IMR-90 (cell line): ENCODE measurements around the gene DAAM2. TPM values are rescaled to one million over a fixed set of nuclear protein-coding genes. Genes with fewer than 3 reads are reported as not detected.

ENCODE experiments used
- ATAC-seq: fragments of 200-7000 bp; cut with Tn5 transposase; 2 replicates; pipeline ENCODE4 v1.9.1; 2020; ENCODE audit warnings: low read depth, mild to moderate bottlenecking, moderate library complexity
- BruUV-seq: library from RNA; stranded (reverse); fragments of 400-500 nt; replicated peaks from 2 replicates; lab custom pipeline; 2021; lab: Mats Ljungman, UMichigan
- CTCF ChIA-PET: fragments of 300-600 bp; formaldehyde crosslinking; extraction: SDS; loops from one replicate; lab custom pipeline; 2021; ENCODE audit warnings: antibody characterized with exemption; lab: Yijun Ruan, JAX
- POLR2A ChIA-PET: fragments of 300-600 bp; sonication (Branson Sonifier 250); formaldehyde crosslinking; loops from one replicate; lab custom pipeline; 2022; ENCODE audit warnings: antibody characterized with exemption; ENCODE audit not compliant: unreplicated experiment; lab: Charles Lee
- DNase-seq: peaks from one replicate; pipeline ENCODE4 v3.0.0; 2013
- H2AFZ ChIP-seq: replicated peaks from 2 replicates; pipeline ENCODE3; 2013; ENCODE audit warnings: low read length, mild to moderate bottlenecking; ENCODE audit not compliant: poor library complexity
- H2AK5ac ChIP-seq: 2 replicates; pipeline ENCODE4 v1.6.1; 2013; ENCODE audit warnings: low read depth, low read length, inconsistent platforms
- H2AK9ac ChIP-seq: replicated peaks from 2 replicates; pipeline ENCODE3; 2013; ENCODE audit warnings: mild to moderate bottlenecking, low read depth, low read length, moderate library complexity; ENCODE audit not compliant: poor library complexity
- H2BK120ac ChIP-seq: 2 replicates; pipeline ENCODE4 v1.6.1; 2013; ENCODE audit warnings: low read depth, low read length, inconsistent platforms
- H2BK15ac ChIP-seq: 3 replicates; pipeline ENCODE4 v1.6.1; 2013; ENCODE audit warnings: low read depth, low read length, inconsistent platforms
- H2BK20ac ChIP-seq: 2 replicates; pipeline ENCODE4 v1.6.1; 2013; ENCODE audit warnings: low read depth, mild to moderate bottlenecking, inconsistent platforms, low read length, moderate library complexity
- H2BK5ac ChIP-seq: 2 replicates; pipeline ENCODE4 v1.6.1; 2013; ENCODE audit warnings: mild to moderate bottlenecking, low read depth, low read length, inconsistent platforms; ENCODE audit not compliant: poor library complexity, severe bottlenecking
- H3K14ac ChIP-seq: replicated peaks from 2 replicates; pipeline ENCODE4 v1.6.1; 2013; ENCODE audit warnings: low read depth, low read length, inconsistent platforms
- H3K18ac ChIP-seq: 2 replicates; pipeline ENCODE4 v1.6.1; 2013; ENCODE audit warnings: low read depth, low read length, control low read depth
- H3K23ac ChIP-seq: 2 replicates; pipeline ENCODE4 v1.6.1; 2013; ENCODE audit warnings: low read depth, low read length, inconsistent platforms
- H3K27ac ChIP-seq: 2 replicates; pipeline ENCODE4 v1.5.1; 2013; ENCODE audit warnings: mild to moderate bottlenecking, control low read depth, low read length; ENCODE audit not compliant: insufficient read depth
- H3K27me3 ChIP-seq: 2 replicates; pipeline ENCODE4 v1.6.1; 2013; ENCODE audit warnings: low read length; ENCODE audit not compliant: control insufficient read depth, insufficient read depth
- H3K36me3 ChIP-seq: 2 replicates; pipeline ENCODE4 v1.6.1; 2013; ENCODE audit warnings: low read length, mixed read lengths; ENCODE audit not compliant: control insufficient read depth, insufficient read depth
- H3K4ac ChIP-seq: 2 replicates; pipeline ENCODE4 v1.6.1; 2013; ENCODE audit warnings: low read depth, low read length, inconsistent platforms
- H3K4me1 ChIP-seq: 2 replicates; pipeline ENCODE4 v1.6.1; 2013; ENCODE audit warnings: low read length, mixed read lengths; ENCODE audit not compliant: control insufficient read depth, insufficient read depth
- H3K4me2 ChIP-seq: 2 replicates; pipeline ENCODE4 v1.6.1; 2013; ENCODE audit warnings: low read depth, mild to moderate bottlenecking, control low read depth, low read length, moderate library complexity
- H3K4me3 ChIP-seq: 2 replicates; pipeline ENCODE4 v1.5.1; 2013; ENCODE audit warnings: low read depth, mild to moderate bottlenecking, control low read depth, low read length, moderate library complexity; ENCODE audit not compliant: insufficient read depth
- H3K56ac ChIP-seq: 2 replicates; pipeline ENCODE4 v1.6.1; 2013; ENCODE audit warnings: low read length, inconsistent platforms; ENCODE audit not compliant: insufficient read depth; ENCODE audit errors: extremely low read depth
- H3K79me1 ChIP-seq, 2 experiments: 2 replicates each; pipeline ENCODE4 v1.6.1; 2013; ENCODE audit warnings: low read length in 2 of 2, inconsistent platforms in 1 of 2, low read depth in 1 of 2
- H3K9ac ChIP-seq: 2 replicates; pipeline ENCODE4 v1.6.1; 2013; ENCODE audit warnings: low read depth, low read length, control low read depth
- H3K9me1 ChIP-seq: 2 replicates; pipeline ENCODE4 v1.6.1; 2013; ENCODE audit warnings: low read length, inconsistent platforms; ENCODE audit not compliant: insufficient read depth
- H3K9me3 ChIP-seq: 2 replicates; pipeline ENCODE4 v1.6.1; 2013; ENCODE audit warnings: low read length; ENCODE audit not compliant: control insufficient read depth, insufficient read depth
- H4K20me1 ChIP-seq: 2 replicates; pipeline ENCODE4 v1.6.1; 2013; ENCODE audit warnings: low read length, inconsistent platforms; ENCODE audit not compliant: insufficient read depth
- H4K5ac ChIP-seq: 2 replicates; pipeline ENCODE4 v1.6.1; 2013; ENCODE audit warnings: mild to moderate bottlenecking, low read depth, low read length, control low read depth
- H4K8ac ChIP-seq, 2 experiments: 2 replicates each; pipeline ENCODE4 v1.6.1; 2013; ENCODE audit warnings: low read depth in 2 of 2, low read length in 2 of 2, control low read depth in 1 of 2, inconsistent platforms in 1 of 2
- H4K91ac ChIP-seq: 2 replicates; pipeline ENCODE4 v1.6.1; 2013; ENCODE audit warnings: low read depth, low read length, inconsistent platforms; ENCODE audit not compliant: insufficient read depth
- RAD21 ChIP-seq: IDR thresholded peaks from 2 replicates; pipeline ENCODE4 v1.6.1; 2012; ENCODE audit warnings: low read length, improper control_type of control experiment
- RCOR1 ChIP-seq: IDR thresholded peaks from 2 replicates; pipeline ENCODE4 v1.6.1; 2012; ENCODE audit warnings: mild to moderate bottlenecking, low read length, improper control_type of control experiment; ENCODE audit not compliant: insufficient replicate concordance
- RFX5 ChIP-seq: IDR thresholded peaks from 2 replicates; pipeline ENCODE4 v1.8.0; 2012; ENCODE audit warnings: low read depth, mild to moderate bottlenecking, low read length, moderate library complexity
- WGBS, 2 experiments: methylation state at CpG; one replicate each; pipeline versions ENCODE4 v1.1.5 to v1.1.7; 2013; ENCODE audit warnings: missing lambda C conversion rate in 2 of 2; ENCODE audit not compliant: insufficient read length in 1 of 2; ENCODE audit errors: extremely low coverage in 2 of 2; 5-methylcytosine and 5-hydroxymethylcytosine counted together
- dilution Hi-C: fragments of 300-500 bp; cut with HindIII; formaldehyde crosslinking; loops from one replicate; pipeline ENCODE4 v1.14.3; 2018; ENCODE audit warnings: low sequenced_read_pairs; ENCODE audit not compliant: unreplicated experiment
- in situ Hi-C: fragments of 300-500 bp; cut with MboI; formaldehyde crosslinking; loops from 3 replicates; pipeline ENCODE4 v1.14.3; 2019; ENCODE audit warnings: low sequenced_read_pairs, inconsistent platforms, mixed read lengths
- intact Hi-C: fragments of 100-400 bp; cut with micrococcal nuclease; formaldehyde crosslinking; loops from 2 replicates; pipeline ENCODE4 v1.10.0; 2022
- polyA plus RNA-seq, 3 experiments: library from polyadenylated mRNA; depleted of rRNA; stranded (reverse); fragments of >200 nt; gene quantifications; 2 replicates each; pipeline ENCODE4 v1.2.3, GENCODE V29; 2012; ENCODE audit warnings: low replicate concordance in 1 of 3
- total RNA-seq: library from RNA; depleted of rRNA; stranded (reverse); fragments of >200 nt; gene quantifications from 2 replicates; pipeline ENCODE4 v1.2.3, GENCODE V29; 2012
- TF ChIP-seq, protein P1 (sequence below): conservative IDR thresholded peaks from 2 replicates; pipeline ENCODE4 v1.5.1; 2012; ENCODE audit warnings: mild to moderate bottlenecking, low read depth, low read length, improper control_type of control experiment
- TF ChIP-seq, protein P2 (sequence below): fragments of 150-350 bp; IDR thresholded peaks from 2 replicates; pipeline ENCODE4 v1.6.1; 2016; ENCODE audit warnings: low read depth, mild to moderate bottlenecking, low read length, moderate library complexity, borderline replicate concordance

Gene DAAM2
- total and polyA plus RNA-seq, 2 of the 4 experiments (the other 2 are of a cell fraction): 11.2 to 12.9 TPM

DNA sequence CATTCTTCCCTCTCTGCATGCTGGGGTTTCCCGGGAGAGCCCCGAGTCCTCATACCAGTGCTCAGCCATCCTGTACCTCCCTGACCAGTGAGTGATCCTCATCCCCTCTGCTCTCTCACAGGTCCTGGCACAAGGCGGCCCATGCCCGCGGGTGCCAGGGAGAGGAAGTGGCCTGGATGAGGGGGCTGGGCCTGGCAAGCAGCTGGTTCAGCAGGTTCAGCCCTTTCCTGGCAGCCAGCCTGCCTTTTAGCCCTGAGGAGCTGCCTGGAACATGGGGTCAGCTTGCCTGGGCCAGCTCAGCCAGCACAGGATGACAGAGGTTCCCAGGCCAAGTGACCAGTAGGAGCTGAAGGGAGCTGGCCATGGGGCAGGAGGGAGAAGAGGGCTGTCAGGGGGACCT is 131.2 kb downstream of the DAAM2 start:
- Histone ChIP-seq H3K36me3 (peaks cover 37% of the 10 kb centered on the region), H2BK15ac (no peak overlapping the region), H2AFZ (no peak overlapping the region), H3K18ac (no peak overlapping the region), H3K27me3 (no peaks in the 10 kb centered on the region), H3K14ac (no peak overlapping the region), H3K4me2 (no peak overlapping the region), H3K4me1 (peaks cover 4% of the 10 kb centered on the region), H3K23ac (no peak overlapping the region), H3K9me3 (no peaks in the 10 kb centered on the region), H4K5ac (no peak overlapping the region), H3K9ac (no peak overlapping the region), H3K56ac (no peak overlapping the region), H3K4me3 (no peak overlapping the region), H4K91ac (no peak overlapping the region), H2BK20ac (no peak overlapping the region), H2BK5ac (no peak overlapping the region), H3K79me1 (peaks cover 6 to 10% of the 10 kb centered on the region in 2 experiments; a peak in 1 of 4 replicates), H4K8ac (no peak overlapping the region), H3K27ac (no peak overlapping the region), H3K4ac (no peak overlapping the region), H2BK120ac (no peak overlapping the region), H2AK5ac (no peak overlapping the region), H4K20me1 (no peaks in the 10 kb centered on the region), H3K9me1 (no peaks in the 10 kb centered on the region; the same call in 1 of the 2 replicates), H2AK9ac (no peak overlapping the region)
- TF ChIP-seq, protein P1, sequence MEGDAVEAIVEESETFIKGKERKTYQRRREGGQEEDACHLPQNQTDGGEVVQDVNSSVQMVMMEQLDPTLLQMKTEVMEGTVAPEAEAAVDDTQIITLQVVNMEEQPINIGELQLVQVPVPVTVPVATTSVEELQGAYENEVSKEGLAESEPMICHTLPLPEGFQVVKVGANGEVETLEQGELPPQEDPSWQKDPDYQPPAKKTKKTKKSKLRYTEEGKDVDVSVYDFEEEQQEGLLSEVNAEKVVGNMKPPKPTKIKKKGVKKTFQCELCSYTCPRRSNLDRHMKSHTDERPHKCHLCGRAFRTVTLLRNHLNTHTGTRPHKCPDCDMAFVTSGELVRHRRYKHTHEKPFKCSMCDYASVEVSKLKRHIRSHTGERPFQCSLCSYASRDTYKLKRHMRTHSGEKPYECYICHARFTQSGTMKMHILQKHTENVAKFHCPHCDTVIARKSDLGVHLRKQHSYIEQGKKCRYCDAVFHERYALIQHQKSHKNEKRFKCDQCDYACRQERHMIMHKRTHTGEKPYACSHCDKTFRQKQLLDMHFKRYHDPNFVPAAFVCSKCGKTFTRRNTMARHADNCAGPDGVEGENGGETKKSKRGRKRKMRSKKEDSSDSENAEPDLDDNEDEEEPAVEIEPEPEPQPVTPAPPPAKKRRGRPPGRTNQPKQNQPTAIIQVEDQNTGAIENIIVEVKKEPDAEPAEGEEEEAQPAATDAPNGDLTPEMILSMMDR: no peak
- TF ChIP-seq RAD21 (no peak), RCOR1 (no peak), RFX5 (no peak)
- TF ChIP-seq, protein P2, sequence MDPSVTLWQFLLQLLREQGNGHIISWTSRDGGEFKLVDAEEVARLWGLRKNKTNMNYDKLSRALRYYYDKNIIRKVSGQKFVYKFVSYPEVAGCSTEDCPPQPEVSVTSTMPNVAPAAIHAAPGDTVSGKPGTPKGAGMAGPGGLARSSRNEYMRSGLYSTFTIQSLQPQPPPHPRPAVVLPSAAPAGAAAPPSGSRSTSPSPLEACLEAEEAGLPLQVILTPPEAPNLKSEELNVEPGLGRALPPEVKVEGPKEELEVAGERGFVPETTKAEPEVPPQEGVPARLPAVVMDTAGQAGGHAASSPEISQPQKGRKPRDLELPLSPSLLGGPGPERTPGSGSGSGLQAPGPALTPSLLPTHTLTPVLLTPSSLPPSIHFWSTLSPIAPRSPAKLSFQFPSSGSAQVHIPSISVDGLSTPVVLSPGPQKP: no peak
- ChIA-PET POLR2A (no interaction called here), CTCF (no interaction called here)
- no CpG with 5 or more reads among the region's 5 CpGs for WGBS, 2 experiments
- no TSS peak for BruUV-seq
- DNase-seq (no peak), ATAC-seq (no peak)
- in situ Hi-C loops: no loop called here
- dilution Hi-C loops: no loop called here
- intact Hi-C loops: no loop called here
